Naive thymus-derived CD4-positive, alpha-beta T cell (primary cell): ENCODE data around the gene ERI3. TPM values are rescaled to one million over a fixed set of nuclear protein-coding genes. Genes with fewer than 3 reads are reported as not detected.
A peak's percentile ranks its signal among the peaks of the same experiment; 100 is the strongest.

ENCODE experiments used
- ATAC-seq: fragments of 150-1000 bp; cut with Tn5 transposase; 2 replicates; pipeline ENCODE4 v1.10.0; 2021; ENCODE audit warnings: mild to moderate bottlenecking, moderate library complexity
- CTCF ChIA-PET: fragments of 350-600 bp; sonication (Branson Sonifier 250); formaldehyde crosslinking; loops from one replicate; lab custom pipeline; 2021; ENCODE audit warnings: antibody characterized with exemption; lab: Charles Lee
- POLR2A ChIA-PET: fragments of 350-600 bp; sonication (Branson Sonifier 250); formaldehyde crosslinking; loops from one replicate; lab custom pipeline; 2021; ENCODE audit warnings: antibody characterized with exemption, inconsistent platforms; lab: Charles Lee
- DNase-seq, 9 donors: peaks; one replicate each; pipeline versions ENCODE4 v3.0.0 to v3.0.0-alpha.2; 2020 to 2022; ENCODE audit warnings: mixed read lengths in 1 of 9
- H3K27ac ChIP-seq: one replicate; pipeline ENCODE4 v1.7.0; 2013; ENCODE audit warnings: mild to moderate bottlenecking, low read depth, low read length, moderate library complexity
- H3K27me3 ChIP-seq, 2 donors: one replicate each; pipeline ENCODE4 v1.7.0; 2013; ENCODE audit warnings: low read length in 2 of 2, mild to moderate bottlenecking in 2 of 2, moderate library complexity in 2 of 2; ENCODE audit not compliant: control insufficient read depth in 2 of 2, insufficient read depth in 2 of 2
- H3K36me3 ChIP-seq, 3 experiments: 1 replicate in 2 of 3; 2 replicates in 1 of 3; pipeline ENCODE4 v1.7.0; 2013; ENCODE audit warnings: low read length in 3 of 3, mild to moderate bottlenecking in 3 of 3, moderate library complexity in 1 of 3; ENCODE audit not compliant: insufficient read depth in 3 of 3, control insufficient read depth in 2 of 3
- H3K4me1 ChIP-seq, 2 donors: one replicate each; pipeline ENCODE4 v1.7.0; 2013; ENCODE audit warnings: low read length in 2 of 2, mild to moderate bottlenecking in 2 of 2, moderate library complexity in 1 of 2; ENCODE audit not compliant: control insufficient read depth in 2 of 2, insufficient read depth in 2 of 2
- H3K4me3 ChIP-seq: 2 replicates; pipeline ENCODE4 v1.7.0; 2013; ENCODE audit warnings: mild to moderate bottlenecking, low read length
- H3K9me3 ChIP-seq, 3 experiments: 1 replicate in 2 of 3; 2 replicates in 1 of 3; pipeline ENCODE4 v1.7.0; 2013; ENCODE audit warnings: low read length in 3 of 3; ENCODE audit not compliant: control insufficient read depth in 2 of 3
- H3K27ac Mint-ChIP-seq, 9 donors: one replicate each; pipeline ENCODE4 v1.8.0; 2020 to 2022; ENCODE audit warnings: mixed read lengths in 9 of 9, mild to moderate bottlenecking in 8 of 9, moderate library complexity in 5 of 9, inconsistent platforms in 2 of 9
- H3K27me3 Mint-ChIP-seq, 5 donors: one replicate each; pipeline ENCODE4 v1.8.0; 2021 to 2022; ENCODE audit warnings: mixed read lengths in 5 of 5, mild to moderate bottlenecking in 1 of 5
- H3K36me3 Mint-ChIP-seq, 5 donors: one replicate each; pipeline ENCODE4 v1.8.0; 2020 to 2022; ENCODE audit warnings: mixed read lengths in 5 of 5, mild to moderate bottlenecking in 3 of 5, inconsistent platforms in 1 of 5
- H3K4me1 Mint-ChIP-seq, 7 donors: one replicate each; pipeline ENCODE4 v1.8.0; 2020 to 2022; ENCODE audit warnings: mixed read lengths in 7 of 7, mild to moderate bottlenecking in 3 of 7, inconsistent platforms in 1 of 7
- H3K4me3 Mint-ChIP-seq, 10 donors: one replicate each; pipeline ENCODE4 v1.8.0; 2020 to 2022; ENCODE audit warnings: mild to moderate bottlenecking in 10 of 10, mixed read lengths in 10 of 10, moderate library complexity in 6 of 10, inconsistent platforms in 2 of 10
- H3K9me3 Mint-ChIP-seq, 11 donors: one replicate each; pipeline ENCODE4 v1.8.0; 2020 to 2022; ENCODE audit warnings: mixed read lengths in 11 of 11, mild to moderate bottlenecking in 4 of 11, inconsistent platforms in 1 of 11, moderate library complexity in 1 of 11
- intact Hi-C, 2 donors: fragments of 100-400 bp; cut with micrococcal nuclease; formaldehyde crosslinking; loops; one replicate each; pipeline ENCODE4 v1.15.1; 2023
- polyA plus RNA-seq, 2 donors: library from polyadenylated mRNA; unstranded; fragments of 300-500 nt; fragmentation: Illumina TruSeq; gene quantifications; one replicate each; pipeline ENCODE4 v1.2.3, GENCODE V29; 2021
- total RNA-seq, 6 experiments: library from RNA in 5 of 6; stranded (reverse) in 5 of 6; gene quantifications; 1 replicate in 5 of 6; 2 replicates in 1 of 6; pipeline ENCODE4 v1.2.3 and lab custom pipeline; 2021 to 2026

ERI3 gene
- total and polyA plus RNA-seq, 7 experiments from 2014 or later = 28.7 to 40.4 (median 36.2) TPM

- intact Hi-C loops = no loop called here
- H3K27ac Mint-ChIP-seq = no peak overlapping the region
Observed at GRCh38 chr1:44330935-44331334, 24.1 kb downstream of the ERI3 start.

DNA sequence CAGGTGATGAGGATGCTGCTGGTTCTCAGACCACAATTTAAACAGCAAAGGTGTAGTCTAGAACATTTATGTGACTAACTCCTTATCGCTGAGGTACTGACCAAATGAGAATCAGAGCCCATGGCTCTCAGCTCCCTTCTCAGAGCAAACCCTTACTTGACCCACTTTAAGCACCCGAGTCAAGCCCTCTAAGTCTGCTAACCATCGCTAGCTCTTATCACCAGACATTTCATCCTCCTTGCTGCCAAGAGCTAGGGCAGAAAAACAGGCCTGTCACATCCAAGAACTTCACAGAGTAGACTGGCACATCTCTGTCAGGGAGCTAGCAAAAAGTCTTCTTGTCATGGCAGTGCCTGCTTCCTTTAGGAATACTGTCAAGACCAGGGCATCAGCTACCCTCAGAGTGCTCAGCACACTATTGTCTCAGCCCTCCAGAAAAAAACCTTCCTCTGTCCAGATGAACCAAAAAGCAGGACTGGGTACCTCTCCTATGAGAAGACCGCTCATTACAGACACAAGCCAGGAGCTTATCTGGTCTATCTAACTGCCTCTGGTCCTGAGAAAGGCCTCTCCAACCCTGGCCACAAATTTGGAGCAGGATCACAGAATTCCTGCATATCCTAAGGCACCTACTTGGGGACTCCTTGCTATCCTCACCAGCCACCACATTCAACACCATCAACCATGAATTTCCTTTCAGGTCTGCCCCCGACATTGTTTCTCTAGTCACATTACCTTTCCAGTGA, 26.2 kb downstream of the ERI3 start:
- ChIA-PET POLR2A (interaction anchor here (1.2 kb wide), 1 partner anchor 24 kb away, joined by 3 read pairs; no protein-coding TSS in a partner anchor), CTCF (no interaction called here)
- Histone ChIP-seq H3K9me3 (no peaks in the 10 kb centered on the region), H3K27ac (no peak overlapping the region), H3K4me1 (no peaks in the 10 kb centered on the region), H3K4me3 (no peak overlapping the region), H3K27me3 (no peaks in the 10 kb centered on the region), H3K36me3 (peaks cover 0 to 33% (median 0%) of the 10 kb centered on the region in 3 experiments)
- Mint-ChIP-seq H3K4me1 (peaks cover 0 to 33% (median 8%) of the 10 kb centered on the region in 7 donors), H3K27me3 (no peaks in the 10 kb centered on the region), H3K4me3 (no peak overlapping the region), H3K27ac (no peak overlapping the region), H3K36me3 (peaks cover 0 to 43% (median 16%) of the 10 kb centered on the region in 5 donors), H3K9me3 (no peaks in the 10 kb centered on the region)
- ATAC-seq (no peak), DNase-seq (no peak)
- intact Hi-C loops = no loop called here

More at GRCh38 chr1:44330935-44331334, 24.1 kb downstream of the ERI3 start:
- Histone ChIP-seq H3K9me3 (no peaks in the 10 kb centered on the region), H3K27me3 (no peaks in the 10 kb centered on the region), H3K4me3 (no peak overlapping the region), H3K4me1 (no peaks in the 10 kb centered on the region), H3K27ac (no peak overlapping the region), H3K36me3 (peaks cover 0 to 48% (median 0%) of the 10 kb centered on the region in 3 experiments)
- POLR2A ChIA-PET = interaction anchor here (1.1 kb wide), 1 partner anchor 301 kb away, joined by 3 read pairs; no protein-coding TSS in a partner anchor
- ATAC-seq = no peak
- no peaks in the 10 kb centered on the region for H3K27me3 Mint-ChIP-seq
- CTCF ChIA-PET = no interaction called here
- no peaks in the 10 kb centered on the region for H3K9me3 Mint-ChIP-seq
- no peak for DNase-seq
- peaks cover 0 to 33% (median 9%) of the 10 kb centered on the region in 7 donors for H3K4me1 Mint-ChIP-seq
- H3K36me3 Mint-ChIP-seq = peaks cover 2 to 53% (median 17%) of the 10 kb centered on the region in 5 donors
- H3K4me3 Mint-ChIP-seq = no peak overlapping the region

DNA sequence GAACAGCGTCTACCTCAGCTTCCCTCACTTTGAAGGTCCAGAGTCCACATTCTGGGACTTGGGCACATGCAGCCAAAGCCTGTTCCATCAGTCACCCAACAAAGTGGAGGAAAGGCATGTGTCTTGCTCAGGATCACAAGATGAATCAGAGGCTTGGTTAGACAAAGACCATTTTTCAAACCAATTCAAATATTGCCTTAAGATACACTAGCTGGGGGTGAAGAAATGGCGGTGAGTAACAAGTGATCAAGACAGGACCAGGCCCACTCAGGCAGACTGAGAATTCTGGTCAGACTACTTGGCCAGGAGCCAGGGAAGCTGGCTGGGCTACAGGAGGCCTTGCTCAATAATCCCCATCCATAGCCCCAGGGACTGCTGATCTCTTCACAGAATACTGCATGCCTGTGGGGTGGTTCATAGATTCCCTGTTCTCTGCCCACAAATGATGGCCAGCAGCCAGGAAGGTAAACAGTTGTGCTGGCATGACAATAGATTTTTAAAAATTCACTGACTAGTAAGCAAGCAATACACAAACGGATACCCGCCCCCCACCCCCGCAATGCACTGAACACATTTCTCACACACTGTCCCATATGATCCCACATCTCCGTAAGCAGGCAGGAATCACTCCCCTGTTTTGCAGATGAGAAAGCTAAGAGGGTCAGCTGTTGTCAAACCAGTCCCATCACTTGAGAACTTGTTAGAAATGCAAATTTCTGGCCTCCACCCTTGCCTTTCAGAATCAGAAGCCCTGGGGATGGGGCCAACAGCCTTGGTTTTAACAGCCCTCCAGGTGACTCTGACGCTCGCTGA, 27.2 kb downstream of the ERI3 start:
- Mint-ChIP-seq H3K4me1 (peaks cover 0 to 31% (median 9%) of the 10 kb centered on the region in 7 donors), H3K27me3 (no peaks in the 10 kb centered on the region), H3K27ac (peak overlapping the region in 2 of 9 donors; percentile 13 to 25), H3K36me3 (peaks cover 0 to 34% (median 12%) of the 10 kb centered on the region in 5 donors), H3K4me3 (no peak overlapping the region), H3K9me3 (no peaks in the 10 kb centered on the region)
- H3K4me1 ChIP-seq = no peaks in the 10 kb centered on the region
- intact Hi-C loops = no loop called here
- no peaks in the 10 kb centered on the region for H3K9me3 ChIP-seq
- ATAC-seq (no peak), DNase-seq (no peak)
- no peak overlapping the region for H3K27ac ChIP-seq
- POLR2A ChIA-PET = no interaction called here
- CTCF ChIA-PET = interaction anchor here (1.1 kb wide), 1 partner anchor 10 kb away, joined by 3 read pairs; no protein-coding TSS in a partner anchor
- peaks cover 0 to 26% (median 0%) of the 10 kb centered on the region in 3 experiments for H3K36me3 ChIP-seq
- no peaks in the 10 kb centered on the region for H3K27me3 ChIP-seq
- H3K4me3 ChIP-seq = no peak overlapping the region

- H3K27ac Mint-ChIP-seq = no peak overlapping the region
- peaks cover 0 to 26% (median 9%) of the 10 kb centered on the region in 7 donors for H3K4me1 Mint-ChIP-seq
- peaks cover 0 to 16% (median 0%) of the 10 kb centered on the region in 3 experiments for H3K36me3 ChIP-seq
- ATAC-seq (no peak), DNase-seq (no peak)
- POLR2A ChIA-PET = no interaction called here
- intact Hi-C loops = no loop called here
- no peak overlapping the region for H3K4me3 ChIP-seq
- peaks cover 0 to 29% (median 10%) of the 10 kb centered on the region in 5 donors for H3K36me3 Mint-ChIP-seq
- no peak overlapping the region for H3K4me3 Mint-ChIP-seq
- H3K9me3 Mint-ChIP-seq = no peaks in the 10 kb centered on the region
- CTCF ChIA-PET = interaction anchor here (1.1 kb wide), 1 partner anchor 9 kb away, joined by 3 read pairs; no protein-coding TSS in a partner anchor
- H3K27me3 ChIP-seq = no peaks in the 10 kb centered on the region
- H3K27me3 Mint-ChIP-seq = no peaks in the 10 kb centered on the region
- no peak overlapping the region for H3K27ac ChIP-seq
- no peaks in the 10 kb centered on the region for H3K4me1 ChIP-seq
- no peaks in the 10 kb centered on the region for H3K9me3 ChIP-seq
Observed at GRCh38 chr1:44326821-44327465, 28.1 kb downstream of the ERI3 start.

DNA sequence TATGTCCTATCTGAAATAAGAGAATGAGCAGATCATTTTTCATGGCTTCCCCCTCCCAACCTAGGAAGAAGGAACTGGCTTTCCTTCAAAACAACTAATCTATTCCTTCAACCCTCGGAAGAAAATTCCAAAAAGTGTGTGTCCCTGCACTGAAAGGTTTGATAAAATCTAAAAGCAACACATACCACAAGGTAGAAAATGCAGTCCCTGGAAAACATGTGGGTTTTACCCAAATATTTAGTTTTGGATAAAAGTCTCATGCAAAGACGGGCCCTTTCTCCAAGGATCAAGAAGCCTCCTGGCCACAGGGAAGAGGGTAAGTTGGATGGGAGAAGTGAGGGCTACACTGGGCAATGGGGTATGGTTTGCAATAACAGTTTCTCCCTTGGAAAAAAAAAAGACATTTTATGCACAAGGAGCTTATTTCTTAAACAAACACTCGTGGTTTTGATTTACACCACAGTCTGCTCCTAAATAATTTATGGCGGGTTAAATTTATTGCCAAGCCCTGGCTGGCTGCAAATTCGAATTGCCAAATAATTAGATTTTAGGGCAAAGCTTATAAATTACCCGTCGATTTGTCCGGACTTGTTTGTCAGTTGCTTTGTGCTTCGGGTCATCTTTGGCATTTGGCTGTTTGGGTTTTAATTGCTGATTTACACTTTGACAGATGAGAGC, 28.9 kb downstream of the ERI3 start:
- intact Hi-C loops = no loop called here
- H3K36me3 Mint-ChIP-seq = peaks cover 0 to 21% (median 4%) of the 10 kb centered on the region in 5 donors
- no peak overlapping the region for H3K4me3 Mint-ChIP-seq
- no peak for DNase-seq
- ChIA-PET POLR2A (no interaction called here), CTCF (no interaction called here)
- H3K27me3 ChIP-seq = no peaks in the 10 kb centered on the region
- H3K27ac ChIP-seq = no peak overlapping the region
- no peaks in the 10 kb centered on the region for H3K27me3 Mint-ChIP-seq
- peaks cover 0 to 16% (median 0%) of the 10 kb centered on the region in 3 experiments for H3K36me3 ChIP-seq
- H3K27ac Mint-ChIP-seq = no peak overlapping the region
- no peak overlapping the region for H3K4me3 ChIP-seq
- no peak for ATAC-seq
- H3K9me3 ChIP-seq = no peaks in the 10 kb centered on the region
- peaks cover 0 to 19% (median 9%) of the 10 kb centered on the region in 7 donors for H3K4me1 Mint-ChIP-seq
- H3K9me3 Mint-ChIP-seq = no peaks in the 10 kb centered on the region
- no peaks in the 10 kb centered on the region for H3K4me1 ChIP-seq

- Mint-ChIP-seq H3K4me1 (peaks cover 0 to 7% (median 0%) of the 10 kb centered on the region in 7 donors), H3K27ac (no peak overlapping the region), H3K36me3 (peaks cover 0 to 13% (median 4%) of the 10 kb centered on the region in 5 donors), H3K9me3 (no peaks in the 10 kb centered on the region), H3K4me3 (no peak overlapping the region), H3K27me3 (no peaks in the 10 kb centered on the region)
- intact Hi-C loops = no loop called here
- no peak for ATAC-seq
- H3K4me1 ChIP-seq = no peaks in the 10 kb centered on the region
- DNase-seq = no peak
- CTCF ChIA-PET = no interaction called here
- POLR2A ChIA-PET = no interaction called here
- no peak overlapping the region for H3K27ac ChIP-seq
- H3K9me3 ChIP-seq = no peaks in the 10 kb centered on the region
- H3K27me3 ChIP-seq = no peaks in the 10 kb centered on the region
- H3K4me3 ChIP-seq = no peak overlapping the region
- peaks cover 0 to 15% (median 0%) of the 10 kb centered on the region in 3 experiments for H3K36me3 ChIP-seq
Observed at GRCh38 chr1:44323947-44324346, 31.1 kb downstream of the ERI3 start.
